ENCODE measurements around the gene BRD4. TPM values are rescaled to one million over a fixed set of nuclear protein-coding genes. Genes with fewer than 3 reads are reported as not detected.

BRD4 gene
- total RNA-seq, 4 donors from 2014 or later = 39.5 to 87.9 (median 61.2) TPM

GRCh38 chr19:15276620-15277215 is 55.6 kb downstream of the BRD4 start:
- no peak for TF ChIP-seq POLR2AphosphoS5 (IDR thresholded peaks at IDR 0.05)
- TF ChIP-seq POLR2A (IDR thresholded peaks at IDR 0.05) = no peak
- no peak for TF ChIP-seq EP300 (IDR thresholded peaks at IDR 0.05; ENCODE audit: low read depth)
- no peak for TF ChIP-seq CTCF (IDR thresholded peaks at IDR 0.05)
- Histone ChIP-seq H3K27ac (no peak overlapping the region), H3K36me3 (peaks cover 0 to 9% (median 2%) of the 10 kb centered on the region in 4 donors), H3K9me3 (no peaks in the 10 kb centered on the region), H3K4me1 (peaks cover 44 to 89% (median 52%) of the 10 kb centered on the region in 4 donors), H3K27me3 (no peaks in the 10 kb centered on the region), H3K4me3 (no peak overlapping the region)
- no peak for DNase-seq
- intact Hi-C loops (cut with DNase I; ENCODE audit: low total_unique reads) (no loop called here), in situ Hi-C loops (cut with MboI; ENCODE audit: low pct_ligation_motif_present in 1 of 4, low pct_unique_long_range_greater_than_20kb in 1 of 4, low sequenced_read_pairs in 3 of 4) (no loop called here)
- WGBS, 2 donors (ENCODE audit: low coverage in 1 of 2) = 76 to 77% methylated on average over 4 to 11 of the region's 11 CpGs

- no peak for DNase-seq
- H3K36me3 ChIP-seq = peaks cover 0 to 10% (median 2%) of the 10 kb centered on the region in 4 donors
- H3K4me1 ChIP-seq = peaks cover 23 to 69% (median 35%) of the 10 kb centered on the region in 4 donors
- no peaks in the 10 kb centered on the region for H3K9me3 ChIP-seq
- 76% methylated on average over 4 of the region's 4 CpGs; no CpG with 5 or more reads in 1 of the 2 donors for WGBS, 2 donors (ENCODE audit: low coverage in 1 of 2)
- in situ Hi-C loops (cut with MboI; ENCODE audit: low pct_ligation_motif_present in 1 of 4, low pct_unique_long_range_greater_than_20kb in 1 of 4, low sequenced_read_pairs in 3 of 4) (loop anchor here in 1 of 4 donors (25.0 kb wide), 1 partner anchor 163 kb away; the partner anchor contains the start of gene WIZ), intact Hi-C loops (cut with DNase I; ENCODE audit: low total_unique reads) (no loop called here)
- no peak for TF ChIP-seq POLR2AphosphoS5 (IDR thresholded peaks at IDR 0.05)
- H3K4me3 ChIP-seq = no peak overlapping the region
- H3K27ac ChIP-seq = no peak overlapping the region
- H3K27me3 ChIP-seq = no peaks in the 10 kb centered on the region
Measured at GRCh38 chr19:15274477-15274876, 57.9 kb downstream of the BRD4 start.

GRCh38 chr19:15269806-15270205 is 62.5 kb downstream of the BRD4 start:
- H3K9me3 ChIP-seq = no peaks in the 10 kb centered on the region
- intact Hi-C loops (cut with DNase I; ENCODE audit: low total_unique reads) = no loop called here
- peaks cover 0 to 15% (median 4%) of the 10 kb centered on the region in 4 donors for H3K36me3 ChIP-seq
- H3K4me1 ChIP-seq = peaks cover 27 to 68% (median 42%) of the 10 kb centered on the region in 4 donors
- in situ Hi-C loops (cut with MboI; ENCODE audit: low pct_ligation_motif_present in 1 of 4, low pct_unique_long_range_greater_than_20kb in 1 of 4, low sequenced_read_pairs in 3 of 4) = loop anchor here in 2 of 4 donors (10.0 to 25.0 kb wide), 2 partner anchors 167 to 285 kb away; partner anchors contain the start of gene WIZ (in 1 of the 2)
- H3K27ac ChIP-seq = no peak overlapping the region
- no peak overlapping the region for H3K4me3 ChIP-seq
- WGBS, 2 donors (ENCODE audit: low coverage in 1 of 2) = 83 to 87% methylated on average over 4 to 6 of the region's 6 CpGs
- no peak for DNase-seq
- H3K27me3 ChIP-seq = no peaks in the 10 kb centered on the region
- TF ChIP-seq CTCF (IDR thresholded peaks at IDR 0.05) = no peak
- no peak for TF ChIP-seq POLR2AphosphoS5 (IDR thresholded peaks at IDR 0.05)
- no peak for TF ChIP-seq POLR2A (IDR thresholded peaks at IDR 0.05)
- no peak for TF ChIP-seq EP300 (IDR thresholded peaks at IDR 0.05; ENCODE audit: low read depth)

GRCh38 chr19:15268928-15269253 is 63.4 kb downstream of the BRD4 start:
- peaks cover 0 to 17% (median 6%) of the 10 kb centered on the region in 4 donors for H3K36me3 ChIP-seq
- H3K27ac ChIP-seq = peak overlapping the region in 3 of 4 donors; percentile 14 to 52 (median 46)
- in situ Hi-C loops (cut with MboI; ENCODE audit: low pct_ligation_motif_present in 1 of 4, low pct_unique_long_range_greater_than_20kb in 1 of 4, low sequenced_read_pairs in 3 of 4) = loop anchor here in 2 of 4 donors (10.0 to 25.0 kb wide), 2 partner anchors 168 to 286 kb away; partner anchors contain the start of gene WIZ (in 1 of the 2)
- intact Hi-C loops (cut with DNase I; ENCODE audit: low total_unique reads) = no loop called here
- no peak overlapping the region for H3K4me3 ChIP-seq
- no peaks in the 10 kb centered on the region for H3K27me3 ChIP-seq
- TF ChIP-seq POLR2AphosphoS5 (IDR thresholded peaks at IDR 0.05) (no peak), POLR2A (IDR thresholded peaks at IDR 0.05) (no peak), EP300 (IDR thresholded peaks at IDR 0.05; ENCODE audit: low read depth) (no peak), CTCF (IDR thresholded peaks at IDR 0.05) (no peak)
- peaks cover 23 to 68% (median 44%) of the 10 kb centered on the region in 4 donors for H3K4me1 ChIP-seq
- WGBS, 2 donors (ENCODE audit: low coverage in 1 of 2) = 61% methylated on average over 5 of the region's 5 CpGs; no CpG with 5 or more reads in 1 of the 2 donors
- DNase-seq = no peak
- no peaks in the 10 kb centered on the region for H3K9me3 ChIP-seq
